ENCODE results near the gene GARNL3. TPM values are rescaled to one million over a fixed set of nuclear protein-coding genes. Genes with fewer than 3 reads are reported as not detected.

The GARNL3 gene
- total and polyA plus RNA-seq, 2 experiments from 2014 or later = 8.7 to 21.9 TPM

DNA sequence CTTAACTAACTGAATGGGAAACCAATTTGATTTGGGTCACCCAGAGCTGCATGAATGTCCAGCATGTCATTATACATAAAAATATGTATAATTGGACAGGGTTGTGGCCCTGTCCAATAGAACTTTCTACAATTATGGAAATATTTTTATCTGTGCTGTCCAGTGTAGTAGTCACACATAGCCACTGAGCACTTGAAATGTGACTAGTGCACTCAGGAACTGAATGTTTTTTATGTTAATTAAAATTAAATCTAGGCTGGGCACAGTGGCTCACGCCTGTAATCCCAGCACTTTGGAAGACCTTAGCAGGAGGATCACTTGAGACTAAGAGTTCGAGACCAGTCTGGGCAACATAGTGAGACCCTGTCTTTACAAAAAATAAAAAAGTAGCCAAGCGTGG lies 18.6 kb downstream of the GARNL3 start:
- Mint-ChIP-seq H3K4me3 (no peak overlapping the region), H3K27me3 (ENCODE audit: insufficient read depth, low read depth, poor library complexity) (peaks cover 4% of the 10 kb centered on the region), H3K36me3 (ENCODE audit: low read depth) (peaks cover 5% of the 10 kb centered on the region; the same call in 2 of the 3 replicates), H3K27ac (no peak overlapping the region), H3K9me3 (no peaks in the 10 kb centered on the region), H3K4me1 (peaks cover 4% of the 10 kb centered on the region; the same call in 2 of the 3 replicates)
- H3K36me3 ChIP-seq (ENCODE audit: insufficient read depth) = no peaks in the 10 kb centered on the region
- no peak overlapping the region for H3K4me3 ChIP-seq
- ATAC-seq (no peak), DNase-seq (ENCODE audit: low spot score) (no peak)
- H3K27ac ChIP-seq (ENCODE audit: low read depth) = no peak overlapping the region
- no peaks in the 10 kb centered on the region for H3K9me2 ChIP-seq (ENCODE audit: insufficient read depth)
- H3F3A ChIP-seq (replicated peaks; ENCODE audit: low read depth) = no peaks in the 10 kb centered on the region
- no peaks in the 10 kb centered on the region for H3K79me2 ChIP-seq (replicated peaks; ENCODE audit: insufficient read depth)
- TF ChIP-seq ZNF114 (CRISPR knock-in tag; IDR thresholded peaks at IDR 0.05) = no peak
- no peak for TF ChIP-seq ZNF331 (CRISPR knock-in tag; IDR thresholded peaks at IDR 0.05; ENCODE audit: low read depth)
- TF ChIP-seq, protein P1, sequence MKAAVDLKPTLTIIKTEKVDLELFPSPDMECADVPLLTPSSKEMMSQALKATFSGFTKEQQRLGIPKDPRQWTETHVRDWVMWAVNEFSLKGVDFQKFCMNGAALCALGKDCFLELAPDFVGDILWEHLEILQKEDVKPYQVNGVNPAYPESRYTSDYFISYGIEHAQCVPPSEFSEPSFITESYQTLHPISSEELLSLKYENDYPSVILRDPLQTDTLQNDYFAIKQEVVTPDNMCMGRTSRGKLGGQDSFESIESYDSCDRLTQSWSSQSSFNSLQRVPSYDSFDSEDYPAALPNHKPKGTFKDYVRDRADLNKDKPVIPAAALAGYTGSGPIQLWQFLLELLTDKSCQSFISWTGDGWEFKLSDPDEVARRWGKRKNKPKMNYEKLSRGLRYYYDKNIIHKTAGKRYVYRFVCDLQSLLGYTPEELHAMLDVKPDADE (IDR thresholded peaks at IDR 0.05) = no peak
- TF ChIP-seq, protein P2, sequence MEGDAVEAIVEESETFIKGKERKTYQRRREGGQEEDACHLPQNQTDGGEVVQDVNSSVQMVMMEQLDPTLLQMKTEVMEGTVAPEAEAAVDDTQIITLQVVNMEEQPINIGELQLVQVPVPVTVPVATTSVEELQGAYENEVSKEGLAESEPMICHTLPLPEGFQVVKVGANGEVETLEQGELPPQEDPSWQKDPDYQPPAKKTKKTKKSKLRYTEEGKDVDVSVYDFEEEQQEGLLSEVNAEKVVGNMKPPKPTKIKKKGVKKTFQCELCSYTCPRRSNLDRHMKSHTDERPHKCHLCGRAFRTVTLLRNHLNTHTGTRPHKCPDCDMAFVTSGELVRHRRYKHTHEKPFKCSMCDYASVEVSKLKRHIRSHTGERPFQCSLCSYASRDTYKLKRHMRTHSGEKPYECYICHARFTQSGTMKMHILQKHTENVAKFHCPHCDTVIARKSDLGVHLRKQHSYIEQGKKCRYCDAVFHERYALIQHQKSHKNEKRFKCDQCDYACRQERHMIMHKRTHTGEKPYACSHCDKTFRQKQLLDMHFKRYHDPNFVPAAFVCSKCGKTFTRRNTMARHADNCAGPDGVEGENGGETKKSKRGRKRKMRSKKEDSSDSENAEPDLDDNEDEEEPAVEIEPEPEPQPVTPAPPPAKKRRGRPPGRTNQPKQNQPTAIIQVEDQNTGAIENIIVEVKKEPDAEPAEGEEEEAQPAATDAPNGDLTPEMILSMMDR (conservative IDR thresholded peaks at IDR 0.05; ENCODE audit: low read depth in 2 of 2) = no peak
- TF ChIP-seq NANOG (IDR thresholded peaks at IDR 0.05; ENCODE audit: borderline replicate concordance) = no peak
- TF ChIP-seq EZH2 (IDR thresholded peaks at IDR 0.05; ENCODE audit: low read depth, unreplicated experiment) = no peak
- TF ChIP-seq, protein P3, sequence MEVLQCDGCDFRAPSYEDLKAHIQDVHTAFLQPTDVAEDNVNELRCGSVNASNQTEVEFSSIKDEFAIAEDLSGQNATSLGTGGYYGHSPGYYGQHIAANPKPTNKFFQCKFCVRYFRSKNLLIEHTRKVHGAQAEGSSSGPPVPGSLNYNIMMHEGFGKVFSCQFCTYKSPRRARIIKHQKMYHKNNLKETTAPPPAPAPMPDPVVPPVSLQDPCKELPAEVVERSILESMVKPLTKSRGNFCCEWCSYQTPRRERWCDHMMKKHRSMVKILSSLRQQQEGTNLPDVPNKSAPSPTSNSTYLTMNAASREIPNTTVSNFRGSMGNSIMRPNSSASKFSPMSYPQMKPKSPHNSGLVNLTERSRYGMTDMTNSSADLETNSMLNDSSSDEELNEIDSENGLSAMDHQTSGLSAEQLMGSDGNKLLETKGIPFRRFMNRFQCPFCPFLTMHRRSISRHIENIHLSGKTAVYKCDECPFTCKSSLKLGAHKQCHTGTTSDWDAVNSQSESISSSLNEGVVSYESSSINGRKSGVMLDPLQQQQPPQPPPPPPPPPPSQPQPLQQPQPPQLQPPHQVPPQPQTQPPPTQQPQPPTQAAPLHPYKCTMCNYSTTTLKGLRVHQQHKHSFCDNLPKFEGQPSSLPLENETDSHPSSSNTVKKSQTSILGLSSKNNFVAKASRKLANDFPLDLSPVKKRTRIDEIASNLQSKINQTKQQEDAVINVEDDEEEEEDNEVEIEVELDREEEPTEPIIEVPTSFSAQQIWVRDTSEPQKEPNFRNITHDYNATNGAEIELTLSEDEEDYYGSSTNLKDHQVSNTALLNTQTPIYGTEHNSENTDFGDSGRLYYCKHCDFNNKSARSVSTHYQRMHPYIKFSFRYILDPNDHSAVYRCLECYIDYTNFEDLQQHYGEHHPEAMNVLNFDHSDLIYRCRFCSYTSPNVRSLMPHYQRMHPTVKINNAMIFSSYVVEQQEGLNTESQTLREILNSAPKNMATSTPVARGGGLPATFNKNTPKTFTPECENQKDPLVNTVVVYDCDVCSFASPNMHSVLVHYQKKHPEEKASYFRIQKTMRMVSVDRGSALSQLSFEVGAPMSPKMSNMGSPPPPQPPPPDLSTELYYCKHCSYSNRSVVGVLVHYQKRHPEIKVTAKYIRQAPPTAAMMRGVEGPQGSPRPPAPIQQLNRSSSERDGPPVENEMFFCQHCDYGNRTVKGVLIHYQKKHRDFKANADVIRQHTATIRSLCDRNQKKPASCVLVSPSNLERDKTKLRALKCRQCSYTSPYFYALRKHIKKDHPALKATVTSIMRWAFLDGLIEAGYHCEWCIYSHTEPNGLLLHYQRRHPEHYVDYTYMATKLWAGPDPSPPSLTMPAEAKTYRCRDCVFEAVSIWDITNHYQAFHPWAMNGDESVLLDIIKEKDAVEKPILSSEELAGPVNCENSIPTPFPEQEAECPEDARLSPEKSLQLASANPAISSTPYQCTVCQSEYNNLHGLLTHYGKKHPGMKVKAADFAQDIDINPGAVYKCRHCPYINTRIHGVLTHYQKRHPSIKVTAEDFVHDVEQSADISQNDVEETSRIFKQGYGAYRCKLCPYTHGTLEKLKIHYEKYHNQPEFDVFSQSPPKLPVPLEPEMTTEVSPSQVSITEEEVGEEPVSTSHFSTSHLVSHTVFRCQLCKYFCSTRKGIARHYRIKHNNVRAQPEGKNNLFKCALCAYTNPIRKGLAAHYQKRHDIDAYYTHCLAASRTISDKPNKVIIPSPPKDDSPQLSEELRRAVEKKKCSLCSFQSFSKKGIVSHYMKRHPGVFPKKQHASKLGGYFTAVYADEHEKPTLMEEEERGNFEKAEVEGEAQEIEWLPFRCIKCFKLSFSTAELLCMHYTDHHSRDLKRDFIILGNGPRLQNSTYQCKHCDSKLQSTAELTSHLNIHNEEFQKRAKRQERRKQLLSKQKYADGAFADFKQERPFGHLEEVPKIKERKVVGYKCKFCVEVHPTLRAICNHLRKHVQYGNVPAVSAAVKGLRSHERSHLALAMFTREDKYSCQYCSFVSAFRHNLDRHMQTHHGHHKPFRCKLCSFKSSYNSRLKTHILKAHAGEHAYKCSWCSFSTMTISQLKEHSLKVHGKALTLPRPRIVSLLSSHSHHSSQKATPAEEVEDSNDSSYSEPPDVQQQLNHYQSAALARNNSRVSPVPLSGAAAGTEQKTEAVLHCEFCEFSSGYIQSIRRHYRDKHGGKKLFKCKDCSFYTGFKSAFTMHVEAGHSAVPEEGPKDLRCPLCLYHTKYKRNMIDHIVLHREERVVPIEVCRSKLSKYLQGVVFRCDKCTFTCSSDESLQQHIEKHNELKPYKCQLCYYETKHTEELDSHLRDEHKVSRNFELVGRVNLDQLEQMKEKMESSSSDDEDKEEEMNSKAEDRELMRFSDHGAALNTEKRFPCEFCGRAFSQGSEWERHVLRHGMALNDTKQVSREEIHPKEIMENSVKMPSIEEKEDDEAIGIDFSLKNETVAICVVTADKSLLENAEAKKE (CRISPR knock-in tag; IDR thresholded peaks at IDR 0.05) = no peak
- TF ChIP-seq STAT1 (IDR thresholded peaks at IDR 0.05; ENCODE audit: unreplicated experiment) = no peak
- no peak for TF ChIP-seq POLR2AphosphoS5 (IDR thresholded peaks at IDR 0.05; ENCODE audit: low read depth)
- TF ChIP-seq CREB1 (CRISPR knock-in tag; IDR thresholded peaks at IDR 0.05; ENCODE audit: low read depth) = no peak
- TF ChIP-seq, protein P4, sequence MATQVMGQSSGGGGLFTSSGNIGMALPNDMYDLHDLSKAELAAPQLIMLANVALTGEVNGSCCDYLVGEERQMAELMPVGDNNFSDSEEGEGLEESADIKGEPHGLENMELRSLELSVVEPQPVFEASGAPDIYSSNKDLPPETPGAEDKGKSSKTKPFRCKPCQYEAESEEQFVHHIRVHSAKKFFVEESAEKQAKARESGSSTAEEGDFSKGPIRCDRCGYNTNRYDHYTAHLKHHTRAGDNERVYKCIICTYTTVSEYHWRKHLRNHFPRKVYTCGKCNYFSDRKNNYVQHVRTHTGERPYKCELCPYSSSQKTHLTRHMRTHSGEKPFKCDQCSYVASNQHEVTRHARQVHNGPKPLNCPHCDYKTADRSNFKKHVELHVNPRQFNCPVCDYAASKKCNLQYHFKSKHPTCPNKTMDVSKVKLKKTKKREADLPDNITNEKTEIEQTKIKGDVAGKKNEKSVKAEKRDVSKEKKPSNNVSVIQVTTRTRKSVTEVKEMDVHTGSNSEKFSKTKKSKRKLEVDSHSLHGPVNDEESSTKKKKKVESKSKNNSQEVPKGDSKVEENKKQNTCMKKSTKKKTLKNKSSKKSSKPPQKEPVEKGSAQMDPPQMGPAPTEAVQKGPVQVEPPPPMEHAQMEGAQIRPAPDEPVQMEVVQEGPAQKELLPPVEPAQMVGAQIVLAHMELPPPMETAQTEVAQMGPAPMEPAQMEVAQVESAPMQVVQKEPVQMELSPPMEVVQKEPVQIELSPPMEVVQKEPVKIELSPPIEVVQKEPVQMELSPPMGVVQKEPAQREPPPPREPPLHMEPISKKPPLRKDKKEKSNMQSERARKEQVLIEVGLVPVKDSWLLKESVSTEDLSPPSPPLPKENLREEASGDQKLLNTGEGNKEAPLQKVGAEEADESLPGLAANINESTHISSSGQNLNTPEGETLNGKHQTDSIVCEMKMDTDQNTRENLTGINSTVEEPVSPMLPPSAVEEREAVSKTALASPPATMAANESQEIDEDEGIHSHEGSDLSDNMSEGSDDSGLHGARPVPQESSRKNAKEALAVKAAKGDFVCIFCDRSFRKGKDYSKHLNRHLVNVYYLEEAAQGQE (IDR thresholded peaks at IDR 0.05; ENCODE audit: unreplicated experiment) = no peak
- no peak for TF ChIP-seq EZH2phosphoT487 (IDR thresholded peaks at IDR 0.05; ENCODE audit: unreplicated experiment)
- no peak overlapping the region for H2AFZ ChIP-seq
- H3K27me3 ChIP-seq (ENCODE audit: insufficient read depth) = no peaks in the 10 kb centered on the region
- no peak overlapping the region for H3K4me2 ChIP-seq
- H4K20me1 ChIP-seq (replicated peaks; ENCODE audit: insufficient read depth) = peaks cover 3% of the 10 kb centered on the region; the same call in 1 of the 2 replicates
- H3K4me1 ChIP-seq (ENCODE audit: insufficient read depth) = no peaks in the 10 kb centered on the region
